T-helper 2 cell treated with Interferon-gamma antibody and Interleukin-4, amounts not matched to agents 5 μg/mL and 100 μg/mL, for 36 hours (primary cell): ENCODE measurements around the gene GSKIP.

ENCODE experiments used
- DNase-seq: peaks from one replicate; pipeline ENCODE4 v3.0.0; 2021; ENCODE audit warnings: low spot score
- H3K27ac Mint-ChIP-seq: one replicate; pipeline ENCODE4 v1.8.0; 2021; ENCODE audit warnings: mild to moderate bottlenecking, mixed read lengths
- H3K27me3 Mint-ChIP-seq: one replicate; pipeline ENCODE4 v1.8.0; 2021; ENCODE audit warnings: low read depth, mixed read lengths
- H3K36me3 Mint-ChIP-seq: one replicate; pipeline ENCODE4 v1.8.0; 2021; ENCODE audit warnings: low read depth, mixed read lengths
- H3K4me1 Mint-ChIP-seq: one replicate; pipeline ENCODE4 v1.8.0; 2021; ENCODE audit warnings: low read depth, mixed read lengths
- H3K4me3 Mint-ChIP-seq: one replicate; pipeline ENCODE4 v1.8.0; 2022; ENCODE audit warnings: mild to moderate bottlenecking, moderate library complexity, mixed read lengths
- H3K9me3 Mint-ChIP-seq: one replicate; pipeline ENCODE4 v1.8.0; 2021; ENCODE audit warnings: mixed read lengths

GSKIP gene

DNA sequence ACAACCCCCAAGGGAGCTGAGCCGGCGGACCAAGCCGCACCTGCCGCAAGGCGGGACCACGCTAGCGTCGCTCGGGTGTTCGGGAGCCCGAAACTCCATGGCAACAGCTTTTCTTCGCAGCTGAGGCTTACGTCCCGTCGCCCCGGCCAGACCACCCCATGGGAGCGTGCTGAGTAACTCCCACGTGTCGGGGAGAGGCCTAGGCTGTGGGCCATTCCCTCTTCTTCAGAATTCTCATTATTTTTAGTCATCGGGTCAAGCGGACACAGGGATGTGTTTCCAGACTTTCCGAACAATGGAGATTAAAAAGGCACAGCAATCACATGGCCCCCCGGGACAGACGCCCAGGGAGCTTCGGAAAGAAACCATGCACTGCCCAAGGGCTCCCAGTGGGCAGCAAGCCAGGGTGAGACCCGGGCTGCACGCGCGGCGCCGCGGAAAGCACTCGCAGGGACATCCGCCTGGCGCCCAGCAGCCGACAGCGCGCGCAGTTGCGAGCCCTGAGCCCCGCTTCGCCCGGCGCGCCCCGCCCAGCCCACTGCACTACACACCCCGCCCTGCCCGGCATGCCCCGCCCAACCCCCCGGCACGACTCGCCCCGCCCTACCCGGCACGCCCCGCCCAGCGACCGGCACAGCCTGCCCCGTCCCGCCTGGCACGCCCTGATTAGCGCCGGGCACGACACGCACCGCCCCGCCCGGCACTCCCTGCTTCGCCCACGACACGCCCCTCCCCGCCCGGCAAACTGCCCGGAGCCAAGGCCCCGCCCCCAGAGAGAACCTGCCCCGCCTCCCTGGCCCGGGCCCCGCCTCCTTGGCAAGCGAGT, 28.2 kb downstream of the GSKIP start:
- DNase-seq, result peak; percentile 99
- peaks cover 9% of the 10 kb centered on the region for H3K4me1 Mint-ChIP-seq
- peak overlapping the region; percentile 88 for H3K4me3 Mint-ChIP-seq

DNA sequence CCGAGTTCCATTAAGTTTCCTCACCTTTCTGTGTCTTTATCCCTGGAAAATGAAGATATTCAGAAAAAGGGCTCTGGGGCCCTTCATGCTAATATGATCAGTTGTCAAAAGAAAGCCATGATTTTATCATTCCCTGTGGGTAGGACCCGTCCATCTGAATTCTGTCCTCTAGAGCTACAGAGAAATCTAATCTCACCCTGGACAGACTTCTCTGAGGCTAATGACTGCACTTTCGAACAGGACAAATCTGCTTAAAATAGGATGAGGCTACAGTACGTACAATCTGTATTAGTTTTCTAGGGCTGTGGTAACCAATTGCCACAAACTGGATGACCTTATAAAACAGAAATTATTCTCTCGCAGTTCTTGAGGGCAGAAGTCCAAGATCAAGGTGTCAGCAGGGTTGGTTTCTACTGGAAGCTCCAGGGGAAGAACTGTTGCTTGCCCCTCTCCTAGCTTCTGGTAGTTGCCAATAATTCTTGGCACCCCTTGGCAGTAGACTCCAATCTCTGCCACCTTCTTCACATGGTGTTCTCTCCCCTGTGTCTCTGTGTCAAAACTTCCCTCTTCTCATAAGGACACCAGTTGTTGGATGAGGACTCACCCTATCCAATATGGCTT, 29.9 kb downstream of the GSKIP start:
- Mint-ChIP-seq H3K27ac (no peak overlapping the region), H3K4me1 (peaks cover 9% of the 10 kb centered on the region), H3K4me3 (peak overlapping the region; percentile 76), H3K36me3 (no peaks in the 10 kb centered on the region), H3K9me3 (no peaks in the 10 kb centered on the region), H3K27me3 (peaks cover 9% of the 10 kb centered on the region)
- DNase-seq, result no peak

More for the DNA sequence above, 28.2 kb downstream of the GSKIP start:
- H3K36me3 Mint-ChIP-seq, result no peaks in the 10 kb centered on the region
- H3K9me3 Mint-ChIP-seq, result no peaks in the 10 kb centered on the region
- H3K27ac Mint-ChIP-seq, result peak overlapping the region; percentile 67
- peaks cover 9% of the 10 kb centered on the region for H3K27me3 Mint-ChIP-seq

DNA sequence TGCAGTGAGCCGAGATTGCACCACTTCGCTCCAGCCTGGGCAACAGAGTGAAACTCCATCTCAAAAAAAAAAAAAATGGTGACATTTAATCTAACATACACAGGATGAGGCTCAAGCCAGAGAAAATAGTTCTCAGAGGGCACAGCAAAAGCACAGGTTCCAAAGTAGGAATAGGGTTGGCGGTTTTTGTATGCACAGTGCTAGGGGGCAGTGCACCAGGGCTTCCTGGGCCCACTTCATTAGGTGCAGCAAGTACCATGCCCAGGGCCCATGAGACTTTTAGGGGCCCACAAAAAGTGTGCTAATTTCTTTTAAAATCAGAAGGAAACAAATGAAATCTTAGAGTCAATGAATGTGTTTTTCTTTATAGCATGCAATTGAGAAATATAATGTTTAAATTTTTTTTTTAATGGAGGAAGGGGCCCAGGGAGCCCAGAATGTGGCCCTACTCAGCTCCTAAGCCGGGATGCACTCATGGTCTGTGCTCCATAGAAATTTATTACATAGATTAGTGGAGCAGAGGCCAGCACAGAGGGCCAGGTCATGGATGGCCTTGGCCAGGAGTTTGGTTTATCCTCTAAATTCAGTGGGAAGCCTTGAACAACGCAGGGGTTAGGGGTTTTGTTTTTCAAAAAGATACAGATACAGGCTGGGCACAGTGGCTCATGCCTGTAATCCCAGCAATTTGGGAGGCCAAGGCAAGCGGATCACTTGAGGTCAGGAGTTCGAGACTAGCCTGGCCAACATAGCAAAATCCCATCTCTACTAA, 30.9 kb downstream of the GSKIP start:
- no peak overlapping the region for H3K27ac Mint-ChIP-seq
- H3K36me3 Mint-ChIP-seq, result no peaks in the 10 kb centered on the region
- no peaks in the 10 kb centered on the region for H3K9me3 Mint-ChIP-seq
- DNase-seq, result no peak
- no peak overlapping the region for H3K4me3 Mint-ChIP-seq
- H3K4me1 Mint-ChIP-seq, result peaks cover 9% of the 10 kb centered on the region
- H3K27me3 Mint-ChIP-seq, result peaks cover 9% of the 10 kb centered on the region

DNA sequence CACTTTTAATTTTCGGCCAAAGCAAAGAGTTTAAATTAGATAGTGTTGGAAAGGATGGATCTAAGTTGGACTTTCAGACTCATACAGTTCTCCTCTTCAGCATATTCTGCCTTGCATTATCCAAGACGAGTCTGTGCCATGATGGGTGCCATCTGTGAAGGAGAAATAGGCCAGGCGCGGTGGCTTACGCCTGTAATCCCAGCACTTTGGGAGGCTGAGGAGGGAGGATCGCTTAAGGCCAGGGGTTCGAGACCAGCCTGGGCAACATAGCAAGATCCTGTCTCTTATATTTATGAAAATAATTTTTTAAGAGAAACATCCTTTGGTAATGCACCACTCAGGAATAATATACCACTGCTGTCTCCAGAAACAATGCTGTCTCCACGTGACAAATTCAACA, 35.1 kb downstream of the GSKIP start:
- Mint-ChIP-seq H3K27me3 (peaks cover 5% of the 10 kb centered on the region), H3K27ac (no peak overlapping the region), H3K9me3 (no peaks in the 10 kb centered on the region), H3K4me3 (no peak overlapping the region), H3K4me1 (no peaks in the 10 kb centered on the region), H3K36me3 (no peaks in the 10 kb centered on the region)
- no peak for DNase-seq

DNA sequence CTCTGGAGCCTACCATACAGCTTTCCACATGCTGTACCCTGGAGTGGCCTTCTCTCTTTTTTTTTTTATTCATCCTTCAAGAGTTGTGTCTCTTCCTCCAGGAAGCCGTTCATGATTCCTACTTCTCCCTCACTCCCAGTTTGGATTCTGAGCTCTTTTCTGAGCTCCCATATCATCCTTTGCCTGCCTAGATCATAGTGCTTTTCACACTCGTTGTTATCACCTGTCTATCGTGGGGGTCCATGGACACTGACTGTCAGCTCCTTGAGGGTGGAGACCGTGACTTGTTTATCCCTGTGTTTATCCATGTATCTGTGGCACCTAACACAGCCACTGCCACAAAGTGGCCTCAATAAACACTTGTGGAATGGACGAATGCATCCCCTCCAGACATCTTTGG, 35.6 kb downstream of the GSKIP start:
- H3K4me3 Mint-ChIP-seq, result no peak overlapping the region
- H3K4me1 Mint-ChIP-seq, result no peaks in the 10 kb centered on the region
- H3K36me3 Mint-ChIP-seq, result no peaks in the 10 kb centered on the region
- H3K27ac Mint-ChIP-seq, result no peak overlapping the region
- no peaks in the 10 kb centered on the region for H3K9me3 Mint-ChIP-seq
- H3K27me3 Mint-ChIP-seq, result peaks cover 5% of the 10 kb centered on the region
- DNase-seq, result no peak

DNA sequence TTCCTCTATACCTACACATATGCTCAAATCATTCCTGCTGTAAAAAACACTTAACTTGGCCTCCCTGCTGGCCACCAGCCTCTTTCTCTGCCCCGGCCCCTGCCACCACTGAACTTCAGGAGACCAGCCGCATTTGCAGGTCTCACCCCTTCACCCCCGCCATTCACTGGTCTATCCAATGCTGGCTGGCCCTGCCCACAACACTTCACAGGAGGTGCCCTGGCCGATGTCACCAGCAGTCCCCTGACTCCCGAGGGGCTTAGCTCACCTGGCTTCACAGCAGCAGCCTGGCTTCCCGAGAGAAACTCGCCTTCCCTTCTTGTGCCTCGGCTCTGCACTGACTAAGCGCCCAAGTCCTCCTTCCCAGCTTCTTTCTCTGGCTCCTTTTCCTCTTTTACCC, 36.1 kb downstream of the GSKIP start:
- Mint-ChIP-seq H3K36me3 (no peaks in the 10 kb centered on the region), H3K4me1 (no peaks in the 10 kb centered on the region), H3K27me3 (peaks cover 5% of the 10 kb centered on the region), H3K27ac (no peak overlapping the region), H3K9me3 (no peaks in the 10 kb centered on the region), H3K4me3 (no peak overlapping the region)
- DNase-seq, result no peak

DNA sequence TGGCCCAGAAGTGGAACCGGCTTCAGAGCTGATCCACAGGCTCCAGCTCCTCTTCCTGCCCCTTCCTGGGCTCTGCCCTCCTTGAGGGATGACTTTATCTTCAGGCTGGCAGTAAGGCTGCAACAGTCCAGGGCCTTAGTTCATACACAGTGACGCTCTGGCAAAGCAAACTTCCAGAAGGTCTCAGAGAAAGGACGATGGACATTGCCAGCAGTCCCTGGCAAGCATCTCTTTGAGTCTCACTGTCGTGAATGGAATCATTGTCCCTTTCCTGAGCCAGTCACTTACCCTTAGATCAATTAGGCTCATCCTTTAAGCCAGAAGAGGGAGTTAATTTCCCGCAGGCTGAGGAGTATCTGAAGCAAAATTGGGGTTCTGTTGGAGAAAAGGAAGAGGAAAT, 37.2 kb downstream of the GSKIP start:
- Mint-ChIP-seq H3K4me3 (no peak overlapping the region), H3K4me1 (no peaks in the 10 kb centered on the region), H3K27me3 (peaks cover 2% of the 10 kb centered on the region), H3K36me3 (no peaks in the 10 kb centered on the region), H3K27ac (no peak overlapping the region), H3K9me3 (no peaks in the 10 kb centered on the region)
- no peak for DNase-seq

DNA sequence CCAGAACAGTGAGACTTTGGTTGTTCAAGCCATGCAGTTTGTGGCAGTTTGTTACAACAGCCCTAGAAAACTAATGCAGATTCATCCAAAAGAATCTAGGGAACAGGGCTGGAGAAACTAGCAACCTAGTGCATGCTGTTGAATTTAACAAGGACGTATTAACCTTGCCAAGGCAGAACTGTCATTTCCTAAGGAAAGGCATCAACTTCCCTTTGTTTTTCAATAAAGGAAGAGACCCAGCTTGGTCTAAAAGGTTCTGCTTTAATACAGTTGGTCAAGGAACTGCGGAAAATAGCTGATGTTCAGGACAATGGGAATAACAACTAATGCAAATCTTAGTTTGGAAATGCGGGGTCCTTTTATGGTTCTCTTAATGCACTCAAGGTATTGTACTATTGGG, 40.1 kb downstream of the GSKIP start:
- DNase-seq, result no peak
- no peak overlapping the region for H3K27ac Mint-ChIP-seq
- peaks cover 3% of the 10 kb centered on the region for H3K27me3 Mint-ChIP-seq
- no peaks in the 10 kb centered on the region for H3K36me3 Mint-ChIP-seq
- no peaks in the 10 kb centered on the region for H3K4me1 Mint-ChIP-seq
- no peaks in the 10 kb centered on the region for H3K9me3 Mint-ChIP-seq
- H3K4me3 Mint-ChIP-seq, result no peak overlapping the region

DNA sequence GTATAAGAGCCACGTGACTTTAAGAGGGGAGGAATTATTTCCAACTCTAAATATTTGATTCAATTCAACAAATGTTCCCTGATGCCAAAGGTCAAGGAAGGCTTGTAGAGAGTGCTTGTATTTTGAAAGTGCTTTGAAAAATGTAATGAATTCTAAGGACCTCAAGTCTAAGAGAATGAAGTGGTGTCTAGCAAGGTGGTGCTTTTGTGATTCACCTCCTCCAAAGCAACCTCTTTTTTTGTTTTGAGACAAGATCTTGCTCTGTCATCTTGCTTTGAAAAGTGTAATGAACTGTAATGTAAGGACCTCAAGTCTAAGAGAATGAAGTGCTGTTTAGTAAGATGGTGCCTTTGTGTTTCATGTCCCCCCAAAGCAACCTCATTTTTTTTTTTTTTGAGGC, 42.4 kb downstream of the GSKIP start:
- Mint-ChIP-seq H3K4me1 (no peaks in the 10 kb centered on the region), H3K4me3 (no peak overlapping the region), H3K36me3 (no peaks in the 10 kb centered on the region), H3K9me3 (no peaks in the 10 kb centered on the region), H3K27ac (no peak overlapping the region), H3K27me3 (peaks cover 3% of the 10 kb centered on the region)
- DNase-seq, result no peak

DNA sequence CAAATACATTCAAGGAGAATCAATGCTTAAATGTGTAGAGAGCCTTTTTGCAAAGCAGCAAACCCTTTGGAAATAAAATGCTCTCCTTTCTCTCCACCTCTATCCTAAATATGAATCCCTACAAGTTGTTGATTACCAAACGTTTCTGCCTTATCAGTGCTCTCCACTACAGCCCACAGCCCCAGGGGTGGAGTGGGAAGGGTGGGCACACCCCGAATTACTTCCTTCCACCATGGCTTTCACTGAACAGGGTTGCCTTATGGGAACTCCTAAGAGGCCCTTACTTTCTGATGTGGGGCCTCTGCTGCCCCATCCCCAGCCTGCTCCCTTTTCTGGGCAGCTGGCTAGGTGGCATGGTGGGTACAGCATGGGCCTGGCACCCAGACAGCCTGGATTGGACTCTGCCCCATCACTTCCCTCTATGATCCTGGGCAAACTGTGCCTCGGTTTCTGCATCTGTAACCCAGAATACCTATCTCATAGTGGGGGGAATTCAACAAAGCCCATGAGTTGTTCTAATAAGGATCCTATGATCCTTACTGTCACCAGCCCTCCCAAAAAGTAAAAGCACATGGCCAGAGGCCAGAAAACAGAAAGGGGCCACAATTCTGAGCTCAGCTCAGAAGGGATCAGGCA, 44.7 kb downstream of the GSKIP start:
- Mint-ChIP-seq H3K9me3 (no peaks in the 10 kb centered on the region), H3K4me3 (no peak overlapping the region), H3K4me1 (no peaks in the 10 kb centered on the region), H3K27me3 (peaks cover 3% of the 10 kb centered on the region), H3K36me3 (no peaks in the 10 kb centered on the region), H3K27ac (no peak overlapping the region)
- DNase-seq, result no peak

DNA sequence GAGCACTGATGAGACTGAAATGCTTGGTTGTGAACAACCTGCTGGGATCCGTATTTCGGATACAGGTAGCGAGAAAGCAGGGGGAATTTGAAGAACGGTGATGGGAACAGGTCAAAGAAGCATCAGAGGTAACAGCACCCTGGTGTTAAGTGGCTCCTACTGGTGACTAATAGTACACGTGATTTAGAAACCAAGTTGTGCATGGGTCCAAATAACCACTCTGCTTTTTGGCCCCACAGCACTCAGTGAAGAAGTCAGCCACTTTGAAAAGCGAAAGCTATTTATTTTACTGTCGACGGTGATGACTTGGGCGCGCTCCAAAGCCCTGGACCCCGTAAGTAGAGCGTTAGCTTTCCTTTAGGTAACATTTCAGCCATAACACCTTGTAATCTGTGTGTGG, 45.3 kb downstream of the GSKIP start:
- no peak for DNase-seq
- H3K36me3 Mint-ChIP-seq, result no peaks in the 10 kb centered on the region
- no peak overlapping the region for H3K4me3 Mint-ChIP-seq
- H3K4me1 Mint-ChIP-seq, result no peaks in the 10 kb centered on the region
- H3K9me3 Mint-ChIP-seq, result no peaks in the 10 kb centered on the region
- H3K27me3 Mint-ChIP-seq, result peaks cover 3% of the 10 kb centered on the region
- H3K27ac Mint-ChIP-seq, result no peak overlapping the region

DNA sequence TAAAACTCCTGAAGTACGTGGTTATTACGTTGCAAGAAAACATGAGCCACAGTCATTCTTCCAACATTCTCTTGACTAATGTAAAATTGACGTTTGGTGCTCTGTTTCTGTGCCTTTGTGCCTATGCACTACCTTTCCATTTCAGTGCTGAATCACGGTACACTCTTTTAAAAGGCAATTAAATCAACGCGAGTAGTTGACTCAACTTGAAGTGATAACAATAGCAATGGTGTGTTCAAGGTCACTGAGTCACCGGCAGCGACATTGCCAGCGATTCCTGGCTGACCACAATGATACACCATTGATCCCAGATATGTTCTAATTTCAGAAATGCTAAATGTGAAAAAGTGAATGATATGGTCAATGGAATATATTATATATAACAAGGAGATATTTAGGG, 46.4 kb downstream of the GSKIP start:
- no peak overlapping the region for H3K4me3 Mint-ChIP-seq

DNA sequence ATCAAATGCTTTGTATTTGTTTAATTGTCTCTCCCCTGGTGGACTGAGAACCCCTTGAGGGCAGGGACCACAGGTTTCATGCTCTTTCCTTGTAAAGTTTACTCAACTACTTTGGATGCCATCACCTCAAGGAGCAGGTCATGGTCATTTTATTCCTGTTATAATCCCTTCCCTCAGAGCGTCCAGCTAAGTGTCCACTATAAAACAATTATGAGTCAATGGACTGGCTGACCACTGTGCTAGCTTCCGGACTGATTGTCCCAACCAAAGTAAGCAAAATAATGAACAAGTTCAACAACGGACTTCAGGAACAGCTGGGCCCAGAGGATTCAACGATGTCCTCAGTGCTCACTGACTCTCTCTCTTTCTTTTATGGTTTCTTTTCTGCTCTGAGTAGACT, 46.8 kb downstream of the GSKIP start:
- H3K27me3 Mint-ChIP-seq, result peaks cover 3% of the 10 kb centered on the region
- DNase-seq, result no peak
- no peaks in the 10 kb centered on the region for H3K9me3 Mint-ChIP-seq
- no peak overlapping the region for H3K27ac Mint-ChIP-seq
- no peaks in the 10 kb centered on the region for H3K36me3 Mint-ChIP-seq
- H3K4me1 Mint-ChIP-seq, result no peaks in the 10 kb centered on the region
- no peak overlapping the region for H3K4me3 Mint-ChIP-seq

More for the DNA sequence above, 46.4 kb downstream of the GSKIP start:
- Mint-ChIP-seq H3K9me3 (no peaks in the 10 kb centered on the region), H3K27ac (no peak overlapping the region), H3K27me3 (peaks cover 3% of the 10 kb centered on the region), H3K4me1 (no peaks in the 10 kb centered on the region), H3K36me3 (no peaks in the 10 kb centered on the region)
- no peak for DNase-seq

DNA sequence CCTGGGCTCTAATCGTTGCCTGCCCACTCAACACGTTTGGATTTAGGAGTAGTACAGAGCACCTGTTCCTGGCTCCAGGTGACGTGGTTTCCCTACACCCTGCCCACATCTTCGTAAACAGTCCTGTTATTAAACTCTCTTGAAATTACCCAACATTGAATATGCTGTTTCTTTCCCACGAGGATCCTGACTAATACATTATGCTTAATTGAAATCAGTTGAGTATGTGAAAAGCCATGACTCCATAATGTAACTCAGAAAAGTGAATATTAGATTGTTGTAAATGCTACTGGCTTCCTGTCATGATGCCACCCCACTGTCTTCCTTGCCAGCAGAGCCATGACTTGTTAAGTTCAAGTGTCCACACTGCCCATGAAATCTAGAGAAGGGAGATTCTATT, 50.2 kb downstream of the GSKIP start:
- Mint-ChIP-seq H3K4me1 (no peaks in the 10 kb centered on the region), H3K4me3 (no peak overlapping the region), H3K27me3 (no peaks in the 10 kb centered on the region), H3K36me3 (no peaks in the 10 kb centered on the region), H3K9me3 (no peaks in the 10 kb centered on the region), H3K27ac (no peak overlapping the region)
- no peak for DNase-seq
